HL-60 (cell line): ENCODE data around the gene CFAP46.

Source experiments
- DNase-seq, 2 experiments: peaks; one replicate each; pipeline ENCODE4 v3.0.0-alpha.2; 2010 to 2020; ENCODE audit warnings: low read depth in 1 of 2, low spot score in 1 of 2
- H3K27ac ChIP-seq: fragments of 250-450 bp; sonication (Bioruptor Pico); replicated peaks from 2 replicates; pipeline ENCODE4 v1.5.1; 2020; ENCODE audit warnings: mild to moderate bottlenecking, moderate library complexity
- H3K27me3 ChIP-seq: fragments of 250-450 bp; sonication (Bioruptor Pico); 2 replicates; pipeline ENCODE4 v1.5.1; 2021; ENCODE audit warnings: mild to moderate bottlenecking, moderate library complexity; ENCODE audit not compliant: insufficient read depth, poor library complexity, severe bottlenecking
- H3K4me3 ChIP-seq: replicated peaks from 2 replicates; pipeline ENCODE4 v1.5.1; 2011; ENCODE audit warnings: mild to moderate bottlenecking, control low read depth, low read length; ENCODE audit not compliant: insufficient read depth
- CTCF ChIP-seq: IDR thresholded peaks from one replicate; pipeline ENCODE4 v1.5.1; 2011; ENCODE audit warnings: low read length, control low read depth, inconsistent platforms; ENCODE audit not compliant: insufficient read depth
- GABPA ChIP-seq: IDR thresholded peaks from 2 replicates; pipeline ENCODE4 v1.6.1; 2012; ENCODE audit warnings: low read depth
- POLR2AphosphoS5 ChIP-seq: IDR thresholded peaks from 2 replicates; pipeline ENCODE4 v1.6.1; 2012; ENCODE audit warnings: low read depth
- REST ChIP-seq: IDR thresholded peaks from 2 replicates; pipeline ENCODE4 v1.6.1; 2012; ENCODE audit warnings: low read depth; ENCODE audit not compliant: insufficient replicate concordance
- SPI1 ChIP-seq: IDR thresholded peaks from 2 replicates; pipeline ENCODE4 v1.6.1; 2012; ENCODE audit warnings: low read depth, mild to moderate bottlenecking, borderline replicate concordance

CFAP46 gene

DNA sequence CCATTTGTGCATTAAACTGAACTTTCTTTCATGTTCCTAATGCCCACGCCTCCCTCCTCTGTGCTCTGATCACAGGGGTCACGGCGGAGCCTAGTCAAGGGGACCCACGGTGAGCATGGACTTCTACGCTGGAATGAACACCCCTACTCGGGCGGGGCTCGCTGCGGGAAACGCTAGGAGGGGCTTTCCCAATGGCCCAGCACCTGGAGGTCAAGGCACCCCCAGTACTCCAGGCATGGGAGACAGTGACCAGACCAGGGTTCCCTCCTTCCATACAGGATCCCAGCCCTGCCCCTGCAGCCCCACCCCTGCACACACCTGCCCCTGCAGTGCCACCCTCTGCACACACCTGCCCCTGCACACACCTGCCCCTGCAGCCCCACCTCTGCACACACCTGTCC lies 129.4 kb downstream of the CFAP46 start:
- Histone ChIP-seq H3K27me3 (peaks cover 7% of the 10 kb centered on the region), H3K4me3 (no peak overlapping the region), H3K27ac (no peak overlapping the region)
- no peak for DNase-seq
- TF ChIP-seq REST: no peak
- no peak for TF ChIP-seq POLR2AphosphoS5
- no peak for TF ChIP-seq GABPA
- TF ChIP-seq CTCF: no peak
- no peak for TF ChIP-seq SPI1

- H3K4me3 ChIP-seq: no peak overlapping the region
- peaks cover 7% of the 10 kb centered on the region for H3K27me3 ChIP-seq
Measured at GRCh38 chr10:132812520-132812919, 129.8 kb downstream of the CFAP46 start.

More at GRCh38 chr10:132812520-132812919, 129.8 kb downstream of the CFAP46 start:
- H3K27ac ChIP-seq: no peak overlapping the region
- no peak for TF ChIP-seq POLR2AphosphoS5
- TF ChIP-seq CTCF: no peak
- TF ChIP-seq SPI1: no peak
- TF ChIP-seq REST: no peak
- TF ChIP-seq GABPA: no peak
- DNase-seq: no peak
